Heart left ventricle (tissue), 13 donors: Measurements from ENCODE around the gene NPHS1.

Source experiments
- CTCF ChIP-seq, 12 donors: fragments of 200-600 bp; sonication (generic) in 4 of 12; IDR thresholded peaks; one replicate each; pipeline versions ENCODE4 v1.5.0 to v1.8.0; 2018 to 2022; ENCODE audit warnings: antibody characterized with exemption in 12 of 12, mild to moderate bottlenecking in 5 of 12
- POLR2A ChIP-seq, 2 donors: fragments of 450-650 bp; IDR thresholded peaks; one replicate each; pipeline ENCODE4 v1.6.1; 2017; ENCODE audit warnings: antibody characterized with exemption in 2 of 2, mild to moderate bottlenecking in 2 of 2, moderate library complexity in 2 of 2
- donor health status: ischemic (EF 13 %, LVEDD 7.1; RV severe dilation, severe dysfunction).
- donor health status: DM: no; HTN: yes; CAD: no.
- donor health status: DM: no; HTN: no; CAD: no.
- donor health status: ischemic (EF 25% LVEDD 6.9; RV normal size, moderate dysfunction).
- donor health status: ischemic (EF 25% LVEDD 5.7; RV mildly dilated, moderate dysfunction).
- donor health status: ischemic (EF 35%, LVEDD 5.7; RV mildly dilated, moderate dysfunction).
- donor health status: nonischemic (EF 11% LVEDD 7.7; RV severe dilation, severe dysfunction).
- donor health status: DM: yes; HTN: yes; CAD: no.
- donor health status: PGD.
- donor health status: ischemic (EF 29% LVEDD 5.4; RV normal size, mild dysfunction).
- donor health status: nonischemic (EF 23%, LVEDD 6.1; RV moderate dilation, normal function).

GRCh38 chr19:35788205-35788960 lies 63.9 kb downstream of the NPHS1 start:
- TF ChIP-seq CTCF (IDR thresholded peaks at IDR 0.05) (no peak), POLR2A (IDR thresholded peaks at IDR 0.05) (no peak)
